H1 (cell line): ENCODE results near the gene TECPR2. TPM values are rescaled to one million over a fixed set of nuclear protein-coding genes. Genes with fewer than 3 reads are reported as not detected.

Experiments used
- ASH2L ChIP-seq: fragments of 200-600, 300-600 bp; sonication (generic); IDR thresholded peaks from one replicate; pipeline ENCODE4 v1.7.1; 2017; ENCODE audit warnings: low read length
- BCL11A ChIP-seq, 2 experiments: IDR thresholded peaks; one replicate each; pipeline ENCODE4 v1.6.1; 2011; ENCODE audit warnings: low read depth in 2 of 2, low read length in 2 of 2, mild to moderate bottlenecking in 2 of 2
- CEBPB ChIP-seq: IDR thresholded peaks from 2 replicates; pipeline ENCODE4 v1.6.1; 2012; ENCODE audit warnings: low read depth, low read length
- CHD1 ChIP-seq: IDR thresholded peaks from 2 replicates; pipeline ENCODE4 v1.6.1; 2012; ENCODE audit warnings: low read depth, low read length, improper control_type of control experiment
- CREB1 ChIP-seq: IDR thresholded peaks from 2 replicates; pipeline ENCODE4 v1.6.1; 2012; ENCODE audit warnings: inconsistent platforms
- EGR1 ChIP-seq: IDR thresholded peaks from 2 replicates; pipeline ENCODE4 v1.6.1; 2011; ENCODE audit warnings: low read depth, low read length, borderline replicate concordance
- EZH2 ChIP-seq: fragments of 200-600 bp; sonication (generic); IDR thresholded peaks from 2 replicates; pipeline ENCODE4 v1.7.1; 2012; ENCODE audit warnings: low read depth, mild to moderate bottlenecking, moderate library complexity, low read length, inconsistent platforms; ENCODE audit not compliant: severe bottlenecking
- JUN ChIP-seq: IDR thresholded peaks from 2 replicates; pipeline ENCODE4 v1.6.1; 2011; ENCODE audit warnings: low read depth, mild to moderate bottlenecking, improper control_type of control experiment, low read length
- MAFK ChIP-seq: IDR thresholded peaks from 2 replicates; pipeline ENCODE4 v1.6.1; 2012; ENCODE audit warnings: low read depth, mild to moderate bottlenecking, improper control_type of control experiment, low read length
- NRF1 ChIP-seq: IDR thresholded peaks from 2 replicates; pipeline ENCODE4 v1.6.1; 2011; ENCODE audit warnings: mild to moderate bottlenecking, low read depth, low read length, improper control_type of control experiment
- PHF8 ChIP-seq: fragments of 200-600 bp; sonication (generic); conservative IDR thresholded peaks from 2 replicates; pipeline ENCODE4 v1.7.1; 2012; ENCODE audit warnings: low read depth, mild to moderate bottlenecking, inconsistent platforms, low read length, moderate library complexity
- POU5F1 ChIP-seq: IDR thresholded peaks from 2 replicates; pipeline ENCODE4 v1.6.1; 2011; ENCODE audit warnings: low read depth, mild to moderate bottlenecking, low read length, moderate library complexity
- RAD21 ChIP-seq, 2 experiments: IDR thresholded peaks in 1 of 2; conservative IDR thresholded peaks in 1 of 2; 2 replicates each; pipeline ENCODE4 v1.6.1; 2011; ENCODE audit warnings: low read depth in 2 of 2, low read length in 2 of 2, improper control_type of control experiment in 1 of 2, inconsistent platforms in 1 of 2, mild to moderate bottlenecking in 1 of 2, moderate library complexity in 1 of 2
- RNF2 ChIP-seq: fragments of 200-900, 300-1000 bp; sonication (generic); IDR thresholded peaks from 2 replicates; pipeline ENCODE4 v1.7.1; 2016; ENCODE audit warnings: borderline replicate concordance, low read depth, mild to moderate bottlenecking, antibody characterized with exemption, low read length; ENCODE audit not compliant: poor library complexity, severe bottlenecking; ENCODE audit errors: missing control alignments
- RXRA ChIP-seq: IDR thresholded peaks from 2 replicates; pipeline ENCODE4 v1.6.1; 2011; ENCODE audit warnings: low read depth, mild to moderate bottlenecking, low read length, moderate library complexity; ENCODE audit not compliant: insufficient read depth
- SAP30 ChIP-seq: fragments of 300-600 bp; sonication (generic); IDR thresholded peaks from 2 replicates; pipeline ENCODE4 v1.7.1; 2012; ENCODE audit warnings: low read length, moderate library complexity, mild to moderate bottlenecking, inconsistent platforms; ENCODE audit not compliant: insufficient read depth, insufficient replicate concordance
- SIRT6 ChIP-seq: IDR thresholded peaks from one replicate; pipeline ENCODE4 v1.7.1; 2012; ENCODE audit warnings: low read length, inconsistent platforms
- SP4 ChIP-seq: IDR thresholded peaks from 2 replicates; pipeline ENCODE4 v1.6.1; 2012; ENCODE audit warnings: low read length, inconsistent platforms
- TAF1 ChIP-seq: IDR thresholded peaks from 2 replicates; pipeline ENCODE4 v1.6.1; 2011; ENCODE audit warnings: mild to moderate bottlenecking, low read depth, low read length
- ZNF274 ChIP-seq: IDR thresholded peaks from 2 replicates; pipeline ENCODE4 v1.7.0; 2012; ENCODE audit warnings: low read length, borderline replicate concordance; ENCODE audit errors: extremely low read depth
- polyA plus RNA-seq, 7 experiments: library from polyadenylated mRNA; depleted of rRNA in 3 of 7; stranded (reverse) in 5 of 7; unstranded in 2 of 7; fragments of >200 nt in 5 of 7; fragments of 200-250 nt in 2 of 7; gene quantifications; 1 replicate in 5 of 7; 2 replicates in 1 of 7; 4 replicates in 1 of 7; pipeline versions ENCODE4 v1.2.1 to v1.2.3, GENCODE V29; 2011 to 2013; ENCODE audit warnings: missing spikeins in 2 of 7, mixed read lengths in 2 of 7
- total RNA-seq: library from RNA; stranded (reverse); fragmentation: NEBNext Ultra II Directional; extraction: Animal tissue kit (Norgen Biotek cat#: 25700); gene quantifications from 2 replicates; pipeline ENCODE4 v1.2.1, GENCODE V29; 2021
- TF ChIP-seq, protein P1 (sequence below): IDR thresholded peaks from 2 replicates; pipeline ENCODE4 v1.6.1; 2011; ENCODE audit warnings: low read depth, mild to moderate bottlenecking, low read length; ENCODE audit not compliant: insufficient read depth
- TF ChIP-seq, protein P2 (sequence below): IDR thresholded peaks from 2 replicates; pipeline ENCODE4 v1.6.1; 2011; ENCODE audit warnings: low read length, improper control_type of control experiment

Gene TECPR2
- total and polyA plus RNA-seq, 2 of the 8 experiments (the other 6 are each of a cell fraction or from before 2014, with no cell fraction given), result 6.8 to 19.4 TPM

DNA sequence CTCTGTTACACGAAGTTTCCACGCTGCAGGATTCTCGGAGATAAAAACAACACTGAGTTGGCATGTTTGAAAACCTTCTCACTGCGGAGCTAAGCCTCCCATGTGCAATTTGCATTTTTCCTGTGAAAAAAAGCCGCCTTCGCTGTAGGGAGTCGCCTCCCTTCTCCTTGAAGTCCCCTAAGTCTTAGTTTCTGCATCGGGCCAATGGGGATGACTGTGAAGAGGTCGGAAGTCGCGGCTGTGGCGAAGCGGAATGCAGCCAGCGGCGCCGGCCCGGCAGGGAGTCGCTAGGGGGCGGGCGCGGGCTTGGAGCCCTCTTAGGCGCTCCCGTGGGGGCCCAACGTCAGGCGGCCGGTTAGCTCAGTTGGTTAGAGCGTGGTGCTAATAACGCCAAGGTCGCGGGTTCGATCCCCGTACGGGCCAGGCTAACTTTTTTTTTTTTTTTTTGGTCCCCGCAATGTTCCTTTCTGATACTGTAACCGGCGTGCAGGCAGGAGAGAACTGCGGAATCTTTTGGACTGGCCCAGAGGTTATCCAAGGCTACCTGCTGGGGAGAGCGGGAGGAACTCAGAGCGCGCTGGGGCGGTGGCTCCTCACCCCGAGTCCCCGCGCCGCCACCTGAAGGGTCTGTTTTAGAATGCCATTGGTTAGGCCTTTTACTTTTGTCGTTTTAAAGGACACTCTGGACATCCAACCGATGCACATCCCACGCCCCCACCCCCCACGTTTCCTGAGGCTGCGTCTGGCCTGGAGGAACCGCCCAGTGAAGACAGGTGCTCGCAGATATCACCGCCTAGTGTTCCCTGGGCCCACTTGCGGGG is 45.8 kb upstream of the TECPR2 start (continued):
- TF ChIP-seq PHF8, result no peak; the same call in 1 of the 2 replicates
- TF ChIP-seq TAF1, result 0 out of 2 replicates have a peak, but pooled peaks have one; percentile 42
- TF ChIP-seq SP4, result no peak; the same call in 1 of the 2 replicates
- 0 out of 2 replicates have a peak, but pooled peaks have one; percentile 18 for TF ChIP-seq POU5F1
- TF ChIP-seq BCL11A (IDR thresholded peaks at IDR 0.05; ENCODE audit: low read depth in 2 of 2, low read length in 2 of 2), result no peak
- no peak for TF ChIP-seq ZNF274
- no peak; a peak in 1 of 4 replicates for TF ChIP-seq RAD21 (IDR thresholded peaks at IDR 0.05 in 1 of 2, conservative IDR thresholded peaks at IDR 0.05 in 1 of 2; ENCODE audit: low read depth in 2 of 2, low read length in 2 of 2)
- TF ChIP-seq SAP30, result no peak
- peak; percentile 72 for TF ChIP-seq EGR1
- TF ChIP-seq CHD1, result no peak
- TF ChIP-seq MAFK, result peak; percentile 71; the same call in 1 of the 2 replicates
- no peak for TF ChIP-seq SIRT6
- TF ChIP-seq JUN, result no peak
- TF ChIP-seq NRF1, result peak; percentile 44; the same call in 1 of the 2 replicates
- TF ChIP-seq RNF2, result no peak
- TF ChIP-seq EZH2, result no peak
- TF ChIP-seq CREB1, result peak; percentile 80
- TF ChIP-seq, protein P1, sequence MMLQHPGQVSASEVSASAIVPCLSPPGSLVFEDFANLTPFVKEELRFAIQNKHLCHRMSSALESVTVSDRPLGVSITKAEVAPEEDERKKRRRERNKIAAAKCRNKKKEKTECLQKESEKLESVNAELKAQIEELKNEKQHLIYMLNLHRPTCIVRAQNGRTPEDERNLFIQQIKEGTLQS, result no peak
- TF ChIP-seq CEBPB, result peak; percentile 53; the same call in 1 of the 2 replicates
- TF ChIP-seq RXRA, result 0 out of 2 replicates have a peak, but pooled peaks have one; percentile 36
- TF ChIP-seq ASH2L, result peak; percentile 94
- TF ChIP-seq, protein P2, sequence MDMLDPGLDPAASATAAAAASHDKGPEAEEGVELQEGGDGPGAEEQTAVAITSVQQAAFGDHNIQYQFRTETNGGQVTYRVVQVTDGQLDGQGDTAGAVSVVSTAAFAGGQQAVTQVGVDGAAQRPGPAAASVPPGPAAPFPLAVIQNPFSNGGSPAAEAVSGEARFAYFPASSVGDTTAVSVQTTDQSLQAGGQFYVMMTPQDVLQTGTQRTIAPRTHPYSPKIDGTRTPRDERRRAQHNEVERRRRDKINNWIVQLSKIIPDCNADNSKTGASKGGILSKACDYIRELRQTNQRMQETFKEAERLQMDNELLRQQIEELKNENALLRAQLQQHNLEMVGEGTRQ, result no peak
